ENCODE results near the gene E2F4. TPM values are rescaled to one million over a fixed set of nuclear protein-coding genes. Genes with fewer than 3 reads are reported as not detected.

The E2F4 gene
- total and polyA plus RNA-seq, 2 of the 13 experiments (the other 11 are each of a cell fraction or from before 2014, with no cell fraction given) = 84.8 to 91.2 TPM

DNA sequence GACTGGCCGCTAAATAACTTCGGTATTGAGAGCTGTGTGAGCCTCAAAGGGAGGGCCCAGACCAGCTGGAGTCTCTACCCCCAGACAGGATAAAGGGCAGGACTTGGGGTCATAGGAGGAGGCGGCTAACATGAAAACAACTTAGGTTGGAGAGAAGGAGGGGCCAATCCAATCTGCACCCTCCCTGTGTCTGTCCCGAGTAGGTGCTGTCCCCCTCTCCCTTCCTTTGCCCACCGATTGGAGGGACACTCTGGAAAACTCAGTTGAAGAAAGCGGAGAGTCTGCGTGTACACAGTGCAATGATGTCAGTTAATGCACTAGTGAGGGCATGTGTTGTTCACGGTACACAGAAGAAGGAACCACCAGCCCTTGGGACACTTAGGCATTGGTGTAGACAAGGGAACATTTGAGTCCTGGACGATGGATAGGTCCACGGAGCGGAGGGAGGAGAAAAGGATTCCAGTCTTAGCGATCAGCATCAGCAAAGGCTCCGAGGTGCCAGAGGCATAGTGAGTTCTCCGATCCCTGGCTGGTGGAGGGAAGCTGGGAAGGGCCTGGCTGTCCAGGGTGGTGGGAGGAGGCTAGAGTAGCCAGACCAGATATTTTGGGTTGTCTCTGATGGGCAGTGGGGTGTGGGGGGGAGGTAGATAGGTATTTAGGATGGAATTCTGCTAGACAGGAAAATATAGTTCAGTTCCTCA lies 20.9 kb upstream of the E2F4 start (continued):
- TF ChIP-seq, protein P1, sequence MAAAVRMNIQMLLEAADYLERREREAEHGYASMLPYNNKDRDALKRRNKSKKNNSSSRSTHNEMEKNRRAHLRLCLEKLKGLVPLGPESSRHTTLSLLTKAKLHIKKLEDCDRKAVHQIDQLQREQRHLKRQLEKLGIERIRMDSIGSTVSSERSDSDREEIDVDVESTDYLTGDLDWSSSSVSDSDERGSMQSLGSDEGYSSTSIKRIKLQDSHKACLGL (CRISPR knock-in tag; IDR thresholded peaks at IDR 0.05) = no peak
- TF ChIP-seq ZNF644 (CRISPR knock-in tag; IDR thresholded peaks at IDR 0.05; ENCODE audit: low read depth) = no peak
- TF ChIP-seq THAP11 (CRISPR knock-in tag; IDR thresholded peaks at IDR 0.05) = no peak
- no peak; the same call in 1 of the 2 replicates for TF ChIP-seq ZNF563 (CRISPR knock-in tag; IDR thresholded peaks at IDR 0.05)
- TF ChIP-seq ZSCAN12 (CRISPR knock-in tag; IDR thresholded peaks at IDR 0.05) = no peak
- TF ChIP-seq, protein P2, sequence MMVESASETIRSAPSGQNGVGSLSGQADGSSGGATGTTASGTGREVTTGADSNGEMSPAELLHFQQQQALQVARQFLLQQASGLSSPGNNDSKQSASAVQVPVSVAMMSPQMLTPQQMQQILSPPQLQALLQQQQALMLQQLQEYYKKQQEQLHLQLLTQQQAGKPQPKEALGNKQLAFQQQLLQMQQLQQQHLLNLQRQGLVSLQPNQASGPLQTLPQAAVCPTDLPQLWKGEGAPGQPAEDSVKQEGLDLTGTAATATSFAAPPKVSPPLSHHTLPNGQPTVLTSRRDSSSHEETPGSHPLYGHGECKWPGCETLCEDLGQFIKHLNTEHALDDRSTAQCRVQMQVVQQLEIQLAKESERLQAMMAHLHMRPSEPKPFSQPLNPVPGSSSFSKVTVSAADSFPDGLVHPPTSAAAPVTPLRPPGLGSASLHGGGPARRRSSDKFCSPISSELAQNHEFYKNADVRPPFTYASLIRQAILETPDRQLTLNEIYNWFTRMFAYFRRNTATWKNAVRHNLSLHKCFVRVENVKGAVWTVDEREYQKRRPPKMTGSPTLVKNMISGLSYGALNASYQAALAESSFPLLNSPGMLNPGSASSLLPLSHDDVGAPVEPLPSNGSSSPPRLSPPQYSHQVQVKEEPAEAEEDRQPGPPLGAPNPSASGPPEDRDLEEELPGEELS (CRISPR knock-in tag; IDR thresholded peaks at IDR 0.05) = no peak
- no peak; a peak in 1 of 4 replicates for TF ChIP-seq KLF16 (CRISPR knock-in tag; IDR thresholded peaks at IDR 0.05)
- no peak for TF ChIP-seq SOX5 (CRISPR knock-in tag; IDR thresholded peaks at IDR 0.05; ENCODE audit: borderline replicate concordance)
- TF ChIP-seq AGO2 (optimal IDR thresholded peaks at IDR 0.05; ENCODE audit: low read depth, low read length) = no peak
- TF ChIP-seq, protein P3, sequence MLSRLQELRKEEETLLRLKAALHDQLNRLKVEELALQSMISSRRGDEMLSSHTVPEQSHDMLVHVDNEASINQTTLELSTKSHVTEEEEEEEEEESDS (CRISPR knock-in tag; IDR thresholded peaks at IDR 0.05; ENCODE audit: borderline replicate concordance) = no peak
- no peak for TF ChIP-seq ZC3H13 (CRISPR knock-in tag; IDR thresholded peaks at IDR 0.05)
- no peak for TF ChIP-seq ZNF598 (CRISPR knock-in tag; IDR thresholded peaks at IDR 0.05; ENCODE audit: borderline replicate concordance)
- TF ChIP-seq MTA1 (CRISPR knock-in tag; IDR thresholded peaks at IDR 0.05; ENCODE audit: borderline replicate concordance) = no peak; the same call in 1 of the 2 replicates
- TF ChIP-seq JARID2 (CRISPR knock-in tag; IDR thresholded peaks at IDR 0.05; ENCODE audit: insufficient replicate concordance) = no peak
- peak; percentile 69; the same call in 1 of the 2 replicates for TF ChIP-seq SNAPC2 (CRISPR knock-in tag; IDR thresholded peaks at IDR 0.05)
- TF ChIP-seq XBP1 (CRISPR knock-in tag; IDR thresholded peaks at IDR 0.05) = no peak
- TF ChIP-seq ZNF253 (CRISPR knock-in tag; IDR thresholded peaks at IDR 0.05; ENCODE audit: borderline replicate concordance) = no peak
- peak; percentile 68; the same call in 1 of the 2 replicates for TF ChIP-seq NR1H2 (CRISPR knock-in tag; IDR thresholded peaks at IDR 0.05; ENCODE audit: borderline replicate concordance, low read depth)
- TF ChIP-seq ATM (IDR thresholded peaks at IDR 0.05; ENCODE audit: borderline replicate concordance) = no peak
- TF ChIP-seq JUN (CRISPR knock-in tag; IDR thresholded peaks at IDR 0.05) = no peak
- TF ChIP-seq THYN1 (CRISPR knock-in tag; IDR thresholded peaks at IDR 0.05; ENCODE audit: borderline replicate concordance, low read depth) = no peak
- no peak for TF ChIP-seq RCOR2 (CRISPR knock-in tag; IDR thresholded peaks at IDR 0.05)
- TF ChIP-seq, protein P4, sequence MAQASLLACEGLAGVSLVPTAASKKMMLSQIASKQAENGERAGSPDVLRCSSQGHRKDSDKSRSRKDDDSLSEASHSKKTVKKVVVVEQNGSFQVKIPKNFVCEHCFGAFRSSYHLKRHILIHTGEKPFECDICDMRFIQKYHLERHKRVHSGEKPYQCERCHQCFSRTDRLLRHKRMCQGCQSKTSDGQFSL (CRISPR knock-in tag; IDR thresholded peaks at IDR 0.05) = no peak; the same call in 1 of the 2 replicates
- TF ChIP-seq ZNF768 (CRISPR knock-in tag; IDR thresholded peaks at IDR 0.05) = no peak
- no peak for TF ChIP-seq SALL2 (CRISPR knock-in tag; IDR thresholded peaks at IDR 0.05)
- TF ChIP-seq RFXANK (CRISPR knock-in tag; IDR thresholded peaks at IDR 0.05) = no peak
- no peak for TF ChIP-seq ZFAT (CRISPR knock-in tag; conservative IDR thresholded peaks at IDR 0.05)
- 0 out of 2 replicates have a peak, but pooled peaks have one; percentile 46 for TF ChIP-seq EED (CRISPR knock-in tag; IDR thresholded peaks at IDR 0.05)
- TF ChIP-seq ZNF484 (CRISPR knock-in tag; IDR thresholded peaks at IDR 0.05; ENCODE audit: borderline replicate concordance, low read depth) = no peak
